Activated CD4-positive, alpha-beta T cell treated with anti-CD3 and anti-CD28 coated beads for 36 hours (primary cell): Measurements from ENCODE around the gene CCL3. TPM values are rescaled to one million over a fixed set of nuclear protein-coding genes. Genes with fewer than 3 reads are reported as not detected.

ENCODE experiments used
- ATAC-seq: fragments of 200-7000 bp; cut with Tn5 transposase; one replicate; pipeline ENCODE4 v1.10.0; 2021; ENCODE audit warnings: mild to moderate bottlenecking, moderate library complexity
- CTCF ChIA-PET: fragments of 350-600 bp; sonication (Branson Sonifier 250); formaldehyde crosslinking; loops from one replicate; lab custom pipeline; 2021; ENCODE audit warnings: antibody characterized with exemption; lab: Charles Lee
- POLR2A ChIA-PET: fragments of 350-600 bp; sonication (Branson Sonifier 250); formaldehyde crosslinking; loops from one replicate; lab custom pipeline; 2021; ENCODE audit warnings: antibody characterized with exemption, inconsistent platforms; lab: Charles Lee
- DNase-seq: peaks from one replicate; pipeline ENCODE4 v3.0.0-alpha.2; 2020
- H3K27ac Mint-ChIP-seq: one replicate; pipeline ENCODE4 v1.8.0; 2021; ENCODE audit warnings: mixed read lengths
- H3K27me3 Mint-ChIP-seq: one replicate; pipeline ENCODE4 v1.8.0; 2021; ENCODE audit warnings: mixed read lengths
- H3K36me3 Mint-ChIP-seq: one replicate; pipeline ENCODE4 v1.8.0; 2021; ENCODE audit warnings: low read depth, mixed read lengths
- H3K4me1 Mint-ChIP-seq: one replicate; pipeline ENCODE4 v1.8.0; 2021; ENCODE audit warnings: mixed read lengths
- H3K4me3 Mint-ChIP-seq: one replicate; pipeline ENCODE4 v1.8.0; 2021; ENCODE audit warnings: mild to moderate bottlenecking, moderate library complexity, mixed read lengths
- H3K9me3 Mint-ChIP-seq: one replicate; pipeline ENCODE4 v1.8.0; 2021; ENCODE audit warnings: low read depth, mixed read lengths
- intact Hi-C, 2 experiments: fragments of 100-400 bp; cut with DNase I in 1 of 2; cut with micrococcal nuclease in 1 of 2; formaldehyde crosslinking; loops; one replicate each; pipeline versions ENCODE4 v1.14.2 to v1.15.1; 2022 to 2024; cut with DNase I, micrococcal nuclease
- total RNA-seq, 2 experiments: library from RNA; stranded (reverse); gene quantifications; one replicate each; pipeline ENCODE4 v1.2.3, GENCODE V29; 2021

CCL3 gene
- total RNA-seq, 2 experiments from 2014 or later, result 287 to 296 TPM

DNA sequence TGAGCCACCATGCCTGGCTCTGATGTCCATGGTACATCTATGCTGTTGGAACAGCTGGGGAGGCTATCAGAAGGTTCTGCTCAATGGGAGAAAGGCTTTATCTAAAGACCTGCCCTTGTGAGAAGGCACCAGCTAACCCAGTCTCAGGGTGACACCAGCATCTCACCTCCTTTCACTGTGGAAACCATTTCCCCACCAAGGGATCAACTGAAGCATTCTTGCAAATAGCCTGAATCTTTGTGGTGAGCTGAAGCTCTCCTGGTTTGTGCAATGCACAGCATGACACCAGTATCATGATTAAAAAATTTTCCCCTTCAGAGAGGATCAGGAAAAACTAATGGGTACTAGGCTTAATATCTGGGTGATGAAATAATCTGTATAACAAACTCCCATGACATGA is 20.8 kb downstream of the CCL3 start:
- Mint-ChIP-seq H3K9me3 (no peaks in the 10 kb centered on the region), H3K4me1 (peaks cover 20% of the 10 kb centered on the region), H3K27ac (no peak overlapping the region), H3K4me3 (no peak overlapping the region), H3K27me3 (peaks cover 14% of the 10 kb centered on the region), H3K36me3 (no peaks in the 10 kb centered on the region)
- DNase-seq (no peak), ATAC-seq (no peak)
- ChIA-PET POLR2A (no interaction called here), CTCF (interaction anchor here (0.8 to 3.1 kb wide), 6 partner anchors 50 to 100 kb away, joined by 3 to 9 read pairs (median 6); no protein-coding TSS in a partner anchor)
- intact Hi-C loops, result no loop called here

DNA sequence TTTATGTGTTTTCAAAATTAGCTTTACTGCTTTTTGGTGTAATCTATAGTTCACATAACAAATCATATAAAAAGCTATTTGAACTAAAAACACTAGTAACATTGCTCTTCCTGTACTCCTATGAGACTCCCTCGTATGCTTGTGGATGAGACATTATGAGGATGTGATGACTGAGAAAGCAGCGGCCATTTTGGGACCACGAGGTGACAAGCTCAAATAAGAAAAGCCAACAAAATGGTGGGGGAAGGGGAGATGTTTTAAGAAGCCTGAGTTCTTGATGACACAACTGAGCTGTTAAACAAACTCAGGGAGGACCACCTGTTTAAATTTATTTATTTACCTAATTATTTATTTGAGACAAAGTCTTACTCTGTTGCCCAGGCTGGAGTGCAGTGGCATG is 21.4 kb downstream of the CCL3 start:
- ChIA-PET POLR2A (no interaction called here), CTCF (interaction anchor here (0.6 to 3.1 kb wide), 8 partner anchors 51 to 99 kb away, joined by 3 to 9 read pairs (median 4); no protein-coding TSS in a partner anchor)
- H3K4me1 Mint-ChIP-seq, result peaks cover 14% of the 10 kb centered on the region
- no peak overlapping the region for H3K27ac Mint-ChIP-seq
- intact Hi-C loops, result no loop called here
- DNase-seq (no peak), ATAC-seq (no peak)
- H3K36me3 Mint-ChIP-seq, result no peaks in the 10 kb centered on the region
- peaks cover 14% of the 10 kb centered on the region for H3K27me3 Mint-ChIP-seq
- H3K4me3 Mint-ChIP-seq, result no peak overlapping the region
- H3K9me3 Mint-ChIP-seq, result no peaks in the 10 kb centered on the region

DNA sequence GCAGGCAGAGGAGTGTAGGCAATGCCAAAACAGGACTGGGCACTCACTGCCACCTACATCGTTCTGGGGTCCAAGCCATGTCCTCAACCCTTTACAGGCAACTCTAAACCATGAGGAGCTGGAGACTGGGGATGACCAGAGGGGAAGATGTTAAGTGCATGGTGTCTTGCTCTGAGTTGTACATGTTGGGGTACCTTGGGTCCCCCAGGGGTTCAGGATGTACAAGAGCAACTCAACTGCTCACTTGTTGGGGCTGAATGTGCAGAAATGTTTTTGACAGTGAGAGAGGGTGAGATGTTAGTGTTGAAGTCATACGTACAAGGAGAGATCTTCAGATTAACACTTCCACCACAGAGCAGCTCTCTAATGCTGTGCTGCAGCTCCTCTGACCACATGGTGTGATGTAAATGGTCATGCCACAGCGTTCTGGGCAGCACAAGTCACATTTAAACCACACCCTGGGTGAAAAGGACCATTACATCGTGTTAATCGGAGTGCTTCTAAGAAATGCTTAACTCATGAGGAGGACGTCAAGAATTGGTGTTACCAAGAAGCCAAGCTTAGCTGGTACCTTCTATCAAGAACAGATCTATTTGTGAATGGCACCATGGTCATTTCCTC is 23.5 kb downstream of the CCL3 start:
- intact Hi-C loops, result no loop called here
- ChIA-PET POLR2A (interaction anchor here (0.7 kb wide), 1 partner anchor 24 kb away, joined by 3 read pairs; the partner anchor contains the start of gene CCL3), CTCF (interaction anchor here (0.7 to 3.1 kb wide), 3 partner anchors 80 to 84 kb away, joined by 3 to 9 read pairs (median 4); no protein-coding TSS in a partner anchor)
- Mint-ChIP-seq H3K9me3 (no peaks in the 10 kb centered on the region), H3K27ac (no peak overlapping the region), H3K4me3 (no peak overlapping the region), H3K36me3 (no peaks in the 10 kb centered on the region), H3K27me3 (peaks cover 14% of the 10 kb centered on the region), H3K4me1 (no peaks in the 10 kb centered on the region)
- peak; percentile 55 for ATAC-seq
- DNase-seq, result peak; percentile 11

DNA sequence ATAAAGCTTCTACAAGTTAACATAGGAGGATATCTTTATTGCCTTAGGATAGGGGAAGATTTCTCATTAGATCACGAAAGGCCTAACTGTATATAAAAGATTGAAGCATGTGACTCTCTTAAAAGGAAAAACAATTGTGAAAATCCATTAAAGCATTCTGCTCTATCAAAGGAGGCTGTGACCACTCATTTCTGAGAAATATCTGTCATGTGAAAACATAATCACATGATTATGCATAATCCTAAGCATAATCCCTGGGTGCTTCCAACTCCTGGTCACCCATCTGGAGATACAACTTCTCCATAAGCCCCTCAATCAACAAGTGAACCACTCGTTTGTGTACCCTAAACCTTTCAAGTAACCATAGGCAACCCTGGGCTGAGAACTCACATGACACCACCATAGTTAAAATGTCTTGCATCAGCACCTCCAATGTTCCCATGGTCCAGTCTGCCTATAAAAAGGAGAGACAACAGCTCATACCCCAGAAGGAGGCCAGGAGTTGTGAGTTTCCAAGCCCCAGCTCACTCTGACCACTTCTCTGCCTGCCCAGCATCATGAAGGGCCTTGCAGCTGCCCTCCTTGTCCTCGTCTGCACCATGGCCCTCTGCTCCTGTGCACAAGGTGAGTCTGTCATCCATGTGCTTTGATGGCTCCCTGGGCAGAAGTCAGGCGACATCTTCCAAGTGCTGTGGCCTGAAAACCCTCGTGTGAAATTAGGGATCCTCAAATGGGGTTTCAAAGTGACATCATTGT is 26.0 kb downstream of the CCL3 start, which contains the start of gene CCL18:
Gene CCL18 (plus strand): TSS at position 487 of the 756 bp plus-strand sequence. CDS start 71 bp downstream, at position 558.
- DNase-seq, result no peak
- Mint-ChIP-seq H3K27ac (no peak within 1 kb of the TSS), H3K36me3 (no peaks in the 10 kb centered on the region), H3K4me3 (no peak within 1 kb of the TSS), H3K9me3 (no peaks in the 10 kb centered on the region), H3K4me1 (no peaks in the 10 kb centered on the region), H3K27me3 (peaks cover 17% of the 10 kb centered on the region)
- intact Hi-C loops, result no loop called here
- ATAC-seq, result no peak
- ChIA-PET CTCF (interaction anchor here (0.6 to 1.5 kb wide), 5 partner anchors 8 to 86 kb away, joined by 3 to 4 read pairs (median 3); no protein-coding TSS in a partner anchor), POLR2A (interaction anchor here (0.6 kb wide), 1 partner anchor 17 kb away, joined by 4 read pairs; no protein-coding TSS in a partner anchor)

DNA sequence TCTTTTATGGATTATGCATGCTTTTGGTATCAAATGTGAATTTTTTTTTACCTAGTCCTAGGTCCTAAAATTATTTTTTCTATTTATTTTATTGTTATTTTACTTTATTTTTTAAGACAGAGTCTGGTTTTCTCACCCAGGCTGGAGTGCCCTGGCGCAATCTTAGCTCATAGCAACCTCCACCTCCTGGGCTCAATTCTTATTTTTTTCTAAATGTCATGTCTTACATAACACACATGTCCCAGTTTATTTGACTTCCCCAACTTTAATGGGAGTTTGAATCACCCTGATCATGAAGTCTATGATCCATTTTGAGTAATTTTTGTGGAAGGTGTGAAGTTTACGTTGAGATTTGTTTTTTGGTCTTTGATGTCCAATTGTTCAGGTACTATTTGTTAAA is 29.1 kb downstream of the CCL3 start:
- ATAC-seq, result no peak
- H3K36me3 Mint-ChIP-seq, result no peaks in the 10 kb centered on the region
- no peaks in the 10 kb centered on the region for H3K9me3 Mint-ChIP-seq
- H3K27me3 Mint-ChIP-seq, result peaks cover 11% of the 10 kb centered on the region
- DNase-seq, result no peak
- no peaks in the 10 kb centered on the region for H3K4me1 Mint-ChIP-seq
- POLR2A ChIA-PET, result no interaction called here
- H3K4me3 Mint-ChIP-seq, result no peak overlapping the region
- H3K27ac Mint-ChIP-seq, result no peak overlapping the region
- CTCF ChIA-PET, result interaction anchor here (1.3 kb wide), 1 partner anchor 11 kb away, joined by 8 read pairs; no protein-coding TSS in a partner anchor
- intact Hi-C loops, result no loop called here

DNA sequence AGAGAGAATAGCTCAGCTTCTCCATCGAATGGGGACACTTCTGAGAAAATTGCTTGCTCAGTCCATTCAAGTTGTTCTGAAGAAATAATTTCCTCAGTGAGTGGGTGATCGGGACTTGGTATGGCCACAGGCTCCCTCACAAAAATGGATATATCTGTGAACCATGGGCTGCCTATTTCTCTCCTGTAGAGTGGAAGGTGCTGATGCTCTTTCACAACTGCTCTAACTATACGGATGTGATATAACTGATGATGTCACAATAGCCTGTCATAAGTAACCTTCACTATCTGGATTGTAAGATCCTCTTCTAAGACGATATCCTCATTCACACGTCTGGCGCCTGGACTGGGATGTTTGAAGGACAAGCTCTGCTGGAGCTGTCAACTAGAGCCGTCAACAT is 30.5 kb downstream of the CCL3 start:
- ATAC-seq (no peak), DNase-seq (no peak)
- Mint-ChIP-seq H3K36me3 (no peaks in the 10 kb centered on the region), H3K4me3 (no peak overlapping the region), H3K27me3 (peaks cover 11% of the 10 kb centered on the region), H3K4me1 (no peaks in the 10 kb centered on the region), H3K9me3 (no peaks in the 10 kb centered on the region), H3K27ac (no peak overlapping the region)
- ChIA-PET POLR2A (interaction anchor here (0.6 kb wide), 1 partner anchor 22 kb away, joined by 3 read pairs; no protein-coding TSS in a partner anchor), CTCF (interaction anchor here (0.5 to 4.3 kb wide), 2 partner anchors 13 to 424 kb away, joined by 3 to 24 read pairs; no protein-coding TSS in a partner anchor)
- intact Hi-C loops, result no loop called here

DNA sequence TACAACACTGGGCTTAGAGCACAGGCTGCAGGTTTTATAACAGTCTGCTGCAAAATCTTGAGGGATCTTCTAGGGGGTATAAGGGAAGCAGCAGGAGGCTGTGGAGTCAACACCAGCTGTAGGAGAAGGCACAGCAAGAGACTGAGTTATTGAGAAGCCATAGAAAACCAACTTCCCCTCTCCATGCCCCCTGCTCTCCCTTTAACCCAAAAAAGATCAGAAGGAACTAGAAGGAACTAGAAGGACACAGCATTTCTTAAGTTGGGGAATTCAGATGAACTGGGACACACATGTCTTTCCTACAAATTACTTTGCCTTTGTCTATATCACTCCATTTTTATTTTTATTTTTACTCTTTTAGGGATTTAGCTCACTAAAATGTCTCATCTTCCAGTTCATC is 32.0 kb downstream of the CCL3 start:
- Mint-ChIP-seq H3K9me3 (no peaks in the 10 kb centered on the region), H3K4me1 (no peaks in the 10 kb centered on the region), H3K36me3 (no peaks in the 10 kb centered on the region), H3K4me3 (no peak overlapping the region), H3K27ac (no peak overlapping the region), H3K27me3 (peaks cover 13% of the 10 kb centered on the region)
- CTCF ChIA-PET, result interaction anchor here (0.7 to 4.3 kb wide), 4 partner anchors 14 to 209 kb away, joined by 3 to 24 read pairs (median 4); no protein-coding TSS in a partner anchor
- POLR2A ChIA-PET, result no interaction called here
- ATAC-seq, result no peak
- intact Hi-C loops, result no loop called here
- no peak for DNase-seq

DNA sequence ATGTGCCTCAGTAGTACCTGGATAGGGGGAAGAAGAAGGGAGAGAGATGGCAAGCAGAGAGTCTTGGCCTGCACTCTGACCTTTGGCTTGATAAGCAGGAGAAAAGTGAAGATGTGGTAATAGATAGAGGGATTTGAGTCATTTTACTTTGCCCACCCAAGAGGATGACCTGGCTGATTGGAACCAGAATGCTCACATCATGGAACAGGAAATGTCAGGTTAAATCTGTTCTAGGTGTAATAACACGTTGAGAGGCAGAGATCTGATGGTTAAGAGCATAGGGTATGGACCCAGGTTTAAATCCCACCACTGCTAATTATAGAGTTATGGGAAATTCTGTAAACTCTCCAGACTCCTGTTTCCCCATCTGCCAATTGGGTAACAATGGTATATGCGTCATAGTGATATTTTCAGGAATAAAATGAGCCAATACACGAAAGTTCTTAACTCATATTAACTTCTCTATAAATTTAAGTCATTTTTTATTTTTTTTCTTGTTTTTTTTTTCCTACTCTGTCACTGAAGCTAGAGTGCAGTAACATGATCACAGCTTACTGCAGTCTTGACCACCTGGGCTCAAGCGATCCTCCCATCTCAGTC is 33.9 kb downstream of the CCL3 start:
- Mint-ChIP-seq H3K36me3 (no peaks in the 10 kb centered on the region), H3K9me3 (peaks cover 2% of the 10 kb centered on the region), H3K27ac (no peak overlapping the region), H3K27me3 (peaks cover 22% of the 10 kb centered on the region), H3K4me1 (no peaks in the 10 kb centered on the region), H3K4me3 (no peak overlapping the region)
- ATAC-seq, result no peak
- CTCF ChIA-PET, result interaction anchor here (0.6 to 4.3 kb wide), 2 partner anchors 16 to 85 kb away, joined by 3 to 24 read pairs; no protein-coding TSS in a partner anchor
- DNase-seq, result no peak
- intact Hi-C loops, result no loop called here
- POLR2A ChIA-PET, result no interaction called here

DNA sequence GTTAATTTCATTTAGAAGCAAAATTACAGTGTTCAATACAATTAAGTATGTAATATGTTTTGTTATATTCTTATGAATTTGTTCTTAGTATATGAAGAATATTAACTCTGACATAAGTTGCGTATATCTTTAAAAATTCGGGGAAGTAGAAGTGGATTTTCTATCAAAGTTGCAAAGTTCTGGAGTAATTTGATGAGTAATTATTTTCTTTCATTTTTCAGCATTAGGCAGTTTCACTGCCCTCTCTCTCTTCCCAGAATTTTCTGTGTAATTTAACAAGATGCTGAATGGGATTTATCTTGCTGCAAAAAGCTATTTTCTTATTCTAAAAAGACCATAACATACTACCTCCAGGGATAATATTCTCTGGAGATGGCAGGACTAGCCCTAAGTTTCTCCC is 34.8 kb downstream of the CCL3 start:
- Mint-ChIP-seq H3K4me1 (no peaks in the 10 kb centered on the region), H3K27ac (no peak overlapping the region), H3K9me3 (peaks cover 4% of the 10 kb centered on the region), H3K4me3 (no peak overlapping the region), H3K36me3 (no peaks in the 10 kb centered on the region), H3K27me3 (peaks cover 23% of the 10 kb centered on the region)
- ATAC-seq (no peak), DNase-seq (no peak)
- ChIA-PET POLR2A (no interaction called here), CTCF (interaction anchor here (1.7 kb wide), 1 partner anchor 94 kb away, joined by 4 read pairs; no protein-coding TSS in a partner anchor)
- intact Hi-C loops, result no loop called here

DNA sequence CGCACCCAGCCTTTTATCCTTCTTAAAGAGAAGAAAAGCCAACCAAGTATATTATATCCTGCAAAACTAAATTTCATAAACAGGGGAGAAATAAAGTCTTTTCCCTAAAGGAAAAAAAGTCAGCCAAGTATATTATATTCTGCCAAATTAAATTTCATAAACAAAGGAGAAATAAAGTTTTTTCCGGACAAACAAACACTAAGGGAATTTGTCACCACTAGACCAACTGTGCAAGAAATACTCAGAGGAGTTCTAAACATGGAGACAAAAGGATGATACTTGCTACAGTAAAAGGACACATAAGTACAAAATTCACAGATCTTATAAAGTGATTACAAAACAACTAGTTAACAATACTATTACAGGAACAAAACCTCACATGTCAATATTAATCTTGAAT is 40.3 kb downstream of the CCL3 start:
- POLR2A ChIA-PET, result no interaction called here
- Mint-ChIP-seq H3K36me3 (peaks cover 5% of the 10 kb centered on the region), H3K9me3 (peaks cover 18% of the 10 kb centered on the region), H3K4me3 (no peak overlapping the region), H3K27me3 (peaks cover 33% of the 10 kb centered on the region), H3K4me1 (no peaks in the 10 kb centered on the region), H3K27ac (no peak overlapping the region)
- ATAC-seq, result no peak
- CTCF ChIA-PET, result interaction anchor here (1.5 kb wide), 1 partner anchor 23 kb away, joined by 5 read pairs; no protein-coding TSS in a partner anchor
- intact Hi-C loops, result no loop called here
- DNase-seq, result no peak

DNA sequence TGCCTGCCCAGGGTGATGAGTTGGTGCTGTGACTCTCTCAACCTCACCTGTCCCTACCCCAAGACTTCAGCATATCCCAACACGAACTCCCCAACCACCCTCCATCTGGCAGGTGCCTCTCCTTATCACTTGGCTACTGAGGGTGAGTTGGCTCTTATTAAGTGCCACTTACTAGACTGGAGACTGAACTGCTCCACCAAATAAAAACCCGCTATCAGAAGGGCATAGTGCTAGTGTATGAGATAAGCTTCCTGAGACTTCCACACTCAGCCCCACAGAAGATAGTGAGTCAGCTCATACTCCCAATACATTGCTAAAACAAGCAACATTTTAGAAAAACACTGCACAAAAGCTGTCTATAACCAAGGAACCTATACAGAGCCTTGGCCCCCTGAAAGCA is 41.9 kb downstream of the CCL3 start:
- ATAC-seq, result no peak
- DNase-seq, result no peak
- POLR2A ChIA-PET, result no interaction called here
- Mint-ChIP-seq H3K36me3 (peaks cover 5% of the 10 kb centered on the region), H3K4me3 (no peak overlapping the region), H3K4me1 (no peaks in the 10 kb centered on the region), H3K9me3 (peaks cover 18% of the 10 kb centered on the region), H3K27ac (no peak overlapping the region), H3K27me3 (peaks cover 36% of the 10 kb centered on the region)
- CTCF ChIA-PET, result interaction anchor here (1.5 kb wide), 1 partner anchor 24 kb away, joined by 5 read pairs; no protein-coding TSS in a partner anchor
- intact Hi-C loops, result no loop called here
